H9 (cell line): ENCODE data around the gene TMEM187. TPM values are rescaled to one million over a fixed set of nuclear protein-coding genes. Genes with fewer than 3 reads are reported as not detected.

ENCODE experiments used
- DNase-seq: peaks from one replicate; pipeline ENCODE4 v3.0.0-alpha.2; 2017
- H2AFZ ChIP-seq: one replicate; pipeline ENCODE4 v1.6.1; 2013; ENCODE audit warnings: mild to moderate bottlenecking, low read length, control low read depth, moderate library complexity
- H2AK5ac ChIP-seq: 2 replicates; pipeline ENCODE4 v1.6.1; 2013; ENCODE audit warnings: low read length, control low read depth, mixed read lengths; ENCODE audit not compliant: insufficient read length
- H2BK120ac ChIP-seq: one replicate; pipeline ENCODE4 v1.6.1; 2013; ENCODE audit warnings: low read depth, mild to moderate bottlenecking, low read length, control low read depth, inconsistent platforms; ENCODE audit not compliant: poor library complexity, severe bottlenecking
- H2BK12ac ChIP-seq: 2 replicates; pipeline ENCODE4 v1.6.1; 2013; ENCODE audit warnings: low read length, control low read depth, mixed read lengths, low read depth; ENCODE audit not compliant: insufficient read length
- H2BK15ac ChIP-seq: 2 replicates; pipeline ENCODE4 v1.6.1; 2013; ENCODE audit warnings: low read depth, low read length, control low read depth
- H2BK20ac ChIP-seq: one replicate; pipeline ENCODE4 v1.6.1; 2013; ENCODE audit warnings: low read depth, mild to moderate bottlenecking, low read length, control low read depth, inconsistent platforms; ENCODE audit not compliant: poor library complexity, severe bottlenecking
- H2BK5ac ChIP-seq: 2 replicates; pipeline ENCODE4 v1.6.1; 2013; ENCODE audit warnings: low read length, control low read depth, mixed read lengths; ENCODE audit not compliant: insufficient read length
- H3K14ac ChIP-seq: 2 replicates; pipeline ENCODE4 v1.6.1; 2013; ENCODE audit warnings: low read length, control low read depth; ENCODE audit not compliant: insufficient read depth
- H3K18ac ChIP-seq: 2 replicates; pipeline ENCODE4 v1.6.1; 2013; ENCODE audit warnings: low read depth, mild to moderate bottlenecking, mixed read lengths, low read length, control low read depth; ENCODE audit not compliant: insufficient read length
- H3K23ac ChIP-seq: 2 replicates; pipeline ENCODE4 v1.6.1; 2013; ENCODE audit warnings: low read length, control low read depth, mixed read lengths, low read depth; ENCODE audit not compliant: insufficient read length
- H3K23me2 ChIP-seq: 2 replicates; pipeline ENCODE4 v1.6.1; 2013; ENCODE audit warnings: low read depth, mild to moderate bottlenecking, mixed read lengths, low read length, control low read depth; ENCODE audit not compliant: insufficient read length, poor library complexity, severe bottlenecking
- H3K27ac ChIP-seq: 2 replicates; pipeline ENCODE4 v1.5.1; 2013; ENCODE audit warnings: low read length, control low read depth, mixed read lengths, low read depth; ENCODE audit not compliant: insufficient read length
- H3K27me3 ChIP-seq: 2 replicates; pipeline ENCODE4 v1.6.1; 2013; ENCODE audit warnings: low read length, control low read depth, inconsistent platforms; ENCODE audit not compliant: insufficient read depth
- H3K4ac ChIP-seq: 2 replicates; pipeline ENCODE4 v1.6.1; 2013; ENCODE audit warnings: low read depth, mild to moderate bottlenecking, control low read depth, inconsistent platforms, low read length, moderate library complexity
- H3K4me1 ChIP-seq: 2 replicates; pipeline ENCODE4 v1.6.1; 2013; ENCODE audit warnings: low read length, control low read depth, inconsistent platforms; ENCODE audit not compliant: insufficient read depth
- H3K4me2 ChIP-seq: 2 replicates; pipeline ENCODE4 v1.6.1; 2013; ENCODE audit warnings: low read length, control low read depth, mixed read lengths; ENCODE audit not compliant: insufficient read length, insufficient read depth
- H3K56ac ChIP-seq: 2 replicates; pipeline ENCODE4 v1.6.1; 2013; ENCODE audit warnings: low read depth, mild to moderate bottlenecking, mixed read lengths, low read length, control low read depth; ENCODE audit not compliant: insufficient read length
- H3K79me1 ChIP-seq: 2 replicates; pipeline ENCODE4 v1.6.1; 2013; ENCODE audit warnings: low read depth, mild to moderate bottlenecking, moderate library complexity, low read length, control low read depth, inconsistent platforms; ENCODE audit not compliant: insufficient read depth, poor library complexity, severe bottlenecking
- H3K79me2 ChIP-seq: 2 replicates; pipeline ENCODE4 v1.6.1; 2013; ENCODE audit warnings: low read length, control low read depth, inconsistent platforms; ENCODE audit not compliant: insufficient read depth
- H3K9ac ChIP-seq: 2 replicates; pipeline ENCODE4 v1.6.1; 2013; ENCODE audit warnings: low read length, control low read depth, mixed read lengths; ENCODE audit not compliant: insufficient read length; ENCODE audit errors: extremely low read depth
- H3K9me3 ChIP-seq: one replicate; pipeline ENCODE4 v1.6.1; 2013; ENCODE audit warnings: low read depth, low read length, inconsistent platforms; ENCODE audit not compliant: control insufficient read depth
- H3T11ph ChIP-seq: one replicate; pipeline ENCODE4 v1.6.1; 2013; ENCODE audit warnings: mild to moderate bottlenecking, low read length, control low read depth, inconsistent platforms
- H4K20me1 ChIP-seq: one replicate; pipeline ENCODE4 v1.6.1; 2013; ENCODE audit not compliant: control insufficient read depth, insufficient read length, insufficient read depth
- H4K5ac ChIP-seq: 2 replicates; pipeline ENCODE4 v1.6.1; 2013; ENCODE audit warnings: low read depth, mild to moderate bottlenecking, mixed read lengths, low read length, control low read depth; ENCODE audit not compliant: insufficient read length
- H4K8ac ChIP-seq: replicated peaks from 2 replicates; pipeline ENCODE4 v1.6.1; 2013; ENCODE audit warnings: low read length, control low read depth, mixed read lengths, low read depth; ENCODE audit not compliant: insufficient read length
- H4K91ac ChIP-seq: 2 replicates; pipeline ENCODE4 v1.6.1; 2013; ENCODE audit warnings: low read depth, mild to moderate bottlenecking, moderate library complexity, mixed read lengths, low read length, control low read depth; ENCODE audit not compliant: insufficient read length
- H3K27ac Mint-ChIP-seq, 3 experiments: 2 replicates in 2 of 3; 3 replicates in 1 of 3; pipeline ENCODE4 v1.8.0; 2020 to 2021; ENCODE audit warnings: mixed read lengths in 3 of 3, mild to moderate bottlenecking in 1 of 3, moderate library complexity in 1 of 3
- H3K27me3 Mint-ChIP-seq: 2 replicates; pipeline ENCODE4 v1.8.0; 2021; ENCODE audit warnings: low read depth, mild to moderate bottlenecking, moderate library complexity, mixed read lengths
- H3K36me3 Mint-ChIP-seq, 3 experiments: 2 replicates in 2 of 3; 3 replicates in 1 of 3; pipeline ENCODE4 v1.8.0; 2020 to 2021; ENCODE audit warnings: low read depth in 3 of 3, mixed read lengths in 3 of 3; ENCODE audit not compliant: insufficient read depth in 1 of 3
- H3K4me1 Mint-ChIP-seq, 2 experiments: 2 replicates each; pipeline ENCODE4 v1.8.0; 2020; ENCODE audit warnings: mixed read lengths in 2 of 2
- H3K4me3 Mint-ChIP-seq, 2 experiments: 2 replicates in 1 of 2; 3 replicates in 1 of 2; pipeline ENCODE4 v1.8.0; 2020 to 2021; ENCODE audit warnings: mild to moderate bottlenecking in 2 of 2, mixed read lengths in 2 of 2, moderate library complexity in 1 of 2
- H3K9me3 Mint-ChIP-seq, 2 experiments: 2 replicates in 1 of 2; 3 replicates in 1 of 2; pipeline ENCODE4 v1.8.0; 2020; ENCODE audit warnings: mild to moderate bottlenecking in 2 of 2, mixed read lengths in 2 of 2, moderate library complexity in 1 of 2
- CTCF ChIP-seq: fragments of 200-600 bp; sonication (generic); conservative IDR thresholded peaks from 3 replicates; pipeline ENCODE4 v1.8.0; 2021; ENCODE audit warnings: antibody characterized with exemption, mild to moderate bottlenecking
- WGBS: extraction: QIAGEN DNeasy Blood & Tissue Kit; methylation state at CpG from one replicate; pipeline ENCODE4 v1.1.7; 2013; ENCODE audit warnings: missing lambda C conversion rate, low lambda C conversion rate, mixed read lengths; ENCODE audit not compliant: insufficient read length; ENCODE audit errors: extremely low coverage; 5-methylcytosine and 5-hydroxymethylcytosine counted together
- total RNA-seq: library from RNA; stranded (reverse); gene quantifications from 2 replicates; pipeline ENCODE4 v1.2.1, GENCODE V29; 2021

TMEM187 gene
- total RNA-seq, 1 experiment from 2014 or later: 2.7 TPM

- Histone ChIP-seq H3K18ac (no peak overlapping the region), H3K79me1 (no peaks in the 10 kb centered on the region), H3K56ac (no peak overlapping the region), H4K20me1 (no peaks in the 10 kb centered on the region), H4K5ac (no peak overlapping the region), H3K4me1 (no peaks in the 10 kb centered on the region), H2AK5ac (no peak overlapping the region), H2BK15ac (no peak overlapping the region), H3K27me3 (no peaks in the 10 kb centered on the region), H2AFZ (no peak overlapping the region), H4K8ac (no peak overlapping the region), H3K14ac (no peak overlapping the region; the same call in 1 of the 2 replicates), H3K27ac (no peak overlapping the region), H3T11ph (no peak overlapping the region), H3K79me2 (no peaks in the 10 kb centered on the region), H3K9ac (no peak overlapping the region), H2BK12ac (no peak overlapping the region), H3K4me2 (no peak overlapping the region), H3K23ac (no peak overlapping the region), H3K4ac (no peak overlapping the region), H4K91ac (no peak overlapping the region), H3K9me3 (peaks cover 13% of the 10 kb centered on the region), H2BK5ac (no peak overlapping the region), H3K23me2 (no peaks in the 10 kb centered on the region), H2BK20ac (no peak overlapping the region), H2BK120ac (no peak overlapping the region)
- Mint-ChIP-seq H3K4me3 (no peak overlapping the region), H3K27me3 (peaks cover under 1% of the 10 kb centered on the region; the same call in 1 of the 2 replicates), H3K36me3 (peaks cover 5% of the 10 kb centered on the region in 3 experiments; a peak in 4 of 7 replicates), H3K4me1 (no peaks in the 10 kb centered on the region), H3K9me3 (peaks cover 75 to 84% of the 10 kb centered on the region in 2 experiments), H3K27ac (no peak overlapping the region; a peak in 1 of 7 replicates)
- no CpG with 5 or more reads among the region's 12 CpGs for WGBS
- no peak for TF ChIP-seq CTCF
- DNase-seq: no peak
Measured at GRCh38 chrX:153993079-153993478, 20.5 kb downstream of the TMEM187 start.
